CD4-positive, CD25-positive, alpha-beta regulatory T cell (primary cell): ENCODE measurements around the gene ASXL3. TPM values are rescaled to one million over a fixed set of nuclear protein-coding genes. Genes with fewer than 3 reads are reported as not detected.

Experiments used
- ATAC-seq, 2 donors: fragments of 150-1000 bp; cut with Tn5 transposase; one replicate each; pipeline ENCODE4 v1.10.0; 2021; ENCODE audit warnings: low read depth in 2 of 2, moderate number of reproducible peaks in 2 of 2, moderate library complexity in 1 of 2
- DNase-seq, 3 donors: peaks; one replicate each; pipeline versions ENCODE4 v3.0.0 to v3.0.0-alpha.2; 2012 to 2022; ENCODE audit warnings: mixed read lengths in 1 of 3
- H3K27ac ChIP-seq: one replicate; pipeline ENCODE4 v1.7.0; 2013; ENCODE audit warnings: mild to moderate bottlenecking, low read length; ENCODE audit not compliant: insufficient read depth, poor library complexity, severe bottlenecking
- H3K27me3 ChIP-seq: one replicate; pipeline ENCODE4 v1.7.0; 2013; ENCODE audit warnings: low read length; ENCODE audit not compliant: control insufficient read depth, insufficient read depth
- H3K36me3 ChIP-seq: one replicate; pipeline ENCODE4 v1.7.0; 2013; ENCODE audit warnings: mild to moderate bottlenecking, low read length, moderate library complexity; ENCODE audit not compliant: control insufficient read depth, insufficient read depth
- H3K4me1 ChIP-seq: 2 replicates; pipeline ENCODE4 v1.7.0; 2013; ENCODE audit warnings: mild to moderate bottlenecking, low read length; ENCODE audit not compliant: insufficient read depth, control insufficient read depth, poor library complexity, severe bottlenecking
- H3K4me3 ChIP-seq: one replicate; pipeline ENCODE4 v1.7.0; 2013; ENCODE audit warnings: low read depth, mild to moderate bottlenecking, low read length, moderate library complexity
- H3K9me3 ChIP-seq, 2 experiments: 1 replicate in 1 of 2; 2 replicates in 1 of 2; pipeline ENCODE4 v1.7.0; 2013; ENCODE audit warnings: low read length in 2 of 2, mild to moderate bottlenecking in 1 of 2, moderate library complexity in 1 of 2; ENCODE audit not compliant: control insufficient read depth in 2 of 2
- H3K27ac Mint-ChIP-seq, 3 donors: one replicate each; pipeline ENCODE4 v1.8.0; 2020 to 2022; ENCODE audit warnings: mild to moderate bottlenecking in 3 of 3, mixed read lengths in 3 of 3, moderate library complexity in 2 of 3
- H3K27me3 Mint-ChIP-seq: one replicate; pipeline ENCODE4 v1.8.0; 2022; ENCODE audit warnings: mild to moderate bottlenecking, mixed read lengths
- H3K36me3 Mint-ChIP-seq: one replicate; pipeline ENCODE4 v1.8.0; 2020; ENCODE audit warnings: mixed read lengths
- H3K4me1 Mint-ChIP-seq, 4 donors: one replicate each; pipeline ENCODE4 v1.8.0; 2020 to 2022; ENCODE audit warnings: mixed read lengths in 4 of 4, mild to moderate bottlenecking in 1 of 4
- H3K4me3 Mint-ChIP-seq, 4 donors: one replicate each; pipeline ENCODE4 v1.8.0; 2020 to 2022; ENCODE audit warnings: mild to moderate bottlenecking in 4 of 4, mixed read lengths in 4 of 4, moderate library complexity in 3 of 4
- H3K9me3 Mint-ChIP-seq, 7 donors: one replicate each; pipeline ENCODE4 v1.8.0; 2020 to 2022; ENCODE audit warnings: mixed read lengths in 7 of 7, mild to moderate bottlenecking in 3 of 7, moderate library complexity in 2 of 7
- polyA plus RNA-seq, 4 donors: library from polyadenylated mRNA; unstranded; fragments of 300-500 nt; fragmentation: Illumina TruSeq; gene quantifications; one replicate each; pipeline ENCODE4 v1.2.3, GENCODE V29; 2021
- total RNA-seq: library from RNA; stranded (reverse); gene quantifications from one replicate; pipeline ENCODE4 v1.2.3, GENCODE V29; 2022

The ASXL3 gene
- total and polyA plus RNA-seq, 5 donors from 2014 or later: not detected

DNA sequence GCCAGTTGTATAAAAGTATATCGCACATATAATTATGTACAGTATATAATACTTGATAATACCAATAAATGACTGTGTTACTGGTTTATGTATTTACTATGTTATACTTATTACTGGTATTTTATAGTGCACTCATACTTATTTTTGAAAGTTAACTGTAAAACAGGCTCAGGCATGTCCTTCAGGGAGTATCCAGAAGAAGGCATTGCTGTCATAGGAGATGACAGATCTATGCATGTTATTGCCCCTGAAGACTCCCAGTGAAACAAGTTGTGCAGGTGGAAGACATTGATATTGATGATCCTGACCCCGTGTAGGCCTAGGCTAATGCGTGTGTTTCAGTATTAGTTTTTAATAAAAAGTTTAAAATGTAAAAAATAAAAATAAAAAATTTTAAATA is 20.3 kb upstream of the ASXL3 start:
- no peak for DNase-seq
- Mint-ChIP-seq H3K27me3 (no peaks in the 10 kb centered on the region), H3K4me1 (peaks cover 0 to 4% (median 0%) of the 10 kb centered on the region in 4 donors), H3K9me3 (peaks cover 0 to 16% (median 5%) of the 10 kb centered on the region in 7 donors), H3K36me3 (no peaks in the 10 kb centered on the region), H3K4me3 (no peak overlapping the region), H3K27ac (no peak overlapping the region)
- Histone ChIP-seq H3K36me3 (no peaks in the 10 kb centered on the region), H3K4me1 (no peaks in the 10 kb centered on the region), H3K9me3 (peaks cover 0 to under 1% of the 10 kb centered on the region in 2 experiments), H3K27ac (no peak overlapping the region), H3K27me3 (no peaks in the 10 kb centered on the region), H3K4me3 (no peak overlapping the region)
- no peak for ATAC-seq

DNA sequence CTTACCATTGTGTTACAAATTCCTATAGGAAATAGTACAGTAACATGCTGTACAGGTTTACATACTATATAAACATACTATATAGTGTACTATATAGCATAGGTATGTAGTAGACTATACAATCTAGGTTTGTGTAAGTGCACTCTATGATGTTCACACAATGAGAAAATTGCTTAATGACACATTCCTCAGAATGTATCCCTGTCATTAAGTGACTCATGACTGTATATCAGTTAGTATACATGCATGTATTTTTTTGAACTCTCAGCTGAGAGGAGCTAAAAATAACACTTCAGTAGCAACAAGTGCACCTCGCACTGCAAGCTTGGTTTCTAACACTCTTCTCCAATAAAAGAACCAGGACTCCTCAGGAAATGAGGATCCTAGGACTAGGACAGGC is 19.5 kb upstream of the ASXL3 start:
- Mint-ChIP-seq H3K4me1 (peaks cover 0 to 4% (median 0%) of the 10 kb centered on the region in 4 donors), H3K27me3 (no peaks in the 10 kb centered on the region), H3K27ac (no peak overlapping the region), H3K36me3 (no peaks in the 10 kb centered on the region), H3K9me3 (peaks cover 0 to 15% (median 5%) of the 10 kb centered on the region in 7 donors), H3K4me3 (no peak overlapping the region)
- no peak for ATAC-seq
- DNase-seq: no peak
- no peak overlapping the region for H3K4me3 ChIP-seq
- no peaks in the 10 kb centered on the region for H3K4me1 ChIP-seq
- H3K9me3 ChIP-seq: peaks cover 0 to 3% of the 10 kb centered on the region in 2 experiments
- no peaks in the 10 kb centered on the region for H3K36me3 ChIP-seq
- no peak overlapping the region for H3K27ac ChIP-seq
- H3K27me3 ChIP-seq: no peaks in the 10 kb centered on the region

DNA sequence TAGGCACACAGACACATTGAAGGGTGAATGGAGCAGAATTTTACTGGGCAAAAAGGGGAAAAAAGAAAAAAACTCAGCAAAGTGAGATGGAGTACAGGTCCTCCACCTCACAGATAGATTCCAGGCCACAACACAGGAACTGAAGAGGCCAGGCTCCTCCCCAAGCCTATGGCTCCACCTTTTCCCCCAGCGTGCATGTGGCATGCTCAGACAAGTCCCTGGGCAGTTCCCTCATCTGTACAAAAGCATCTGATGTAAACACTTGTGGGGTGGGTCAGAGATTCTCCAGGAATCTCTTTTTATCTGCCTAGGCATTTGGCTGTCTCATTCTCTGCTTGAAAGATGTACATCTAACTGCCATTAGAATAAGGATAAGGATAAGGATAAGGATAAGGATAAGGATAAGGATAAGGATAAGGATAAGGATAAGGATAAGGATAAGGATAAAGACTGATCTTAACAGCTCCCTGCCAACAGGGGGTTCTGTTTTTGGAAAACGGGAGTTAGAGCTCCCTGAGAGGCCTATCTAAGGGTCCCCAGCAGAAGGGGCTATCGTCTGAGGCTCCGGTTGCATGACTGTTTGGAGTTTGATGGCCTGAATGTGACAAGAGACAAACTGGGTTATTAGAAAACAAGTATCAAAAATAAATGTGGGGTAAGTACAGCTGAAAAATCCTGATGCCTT is 17.2 kb upstream of the ASXL3 start:
- no peak for DNase-seq

DNA sequence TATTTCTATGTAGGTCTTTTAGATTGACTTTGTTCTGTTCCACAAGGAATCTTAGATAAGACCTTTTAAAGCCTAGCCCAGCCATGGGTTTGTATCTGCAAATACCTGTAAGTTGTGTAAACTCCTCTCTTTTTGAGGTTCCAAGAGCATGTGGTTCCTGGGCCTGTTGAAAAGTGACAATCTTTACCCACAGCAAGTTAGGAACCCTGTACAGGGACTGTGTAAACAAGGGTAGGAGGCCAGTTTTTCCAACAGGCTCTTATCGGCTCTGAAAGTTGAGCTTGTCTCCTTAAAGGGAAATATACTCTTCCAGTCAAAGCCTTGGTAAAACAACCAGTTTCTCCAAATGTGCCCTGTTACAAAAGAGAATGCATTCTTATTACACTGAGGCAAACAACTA is 15.3 kb upstream of the ASXL3 start:
- H3K4me3 Mint-ChIP-seq: no peak overlapping the region
- Histone ChIP-seq H3K27ac (no peak overlapping the region), H3K27me3 (no peaks in the 10 kb centered on the region), H3K4me1 (no peaks in the 10 kb centered on the region), H3K9me3 (peaks cover 0 to 3% of the 10 kb centered on the region in 2 experiments), H3K36me3 (no peaks in the 10 kb centered on the region), H3K4me3 (no peak overlapping the region)
- H3K9me3 Mint-ChIP-seq: peaks cover 0 to 35% (median 10%) of the 10 kb centered on the region in 7 donors
- no peaks in the 10 kb centered on the region for H3K4me1 Mint-ChIP-seq
- H3K36me3 Mint-ChIP-seq: no peaks in the 10 kb centered on the region
- ATAC-seq (no peak), DNase-seq (no peak)
- no peak overlapping the region for H3K27ac Mint-ChIP-seq
- no peaks in the 10 kb centered on the region for H3K27me3 Mint-ChIP-seq

More for the DNA sequence above, 17.2 kb upstream of the ASXL3 start:
- Histone ChIP-seq H3K4me1 (no peaks in the 10 kb centered on the region), H3K36me3 (no peaks in the 10 kb centered on the region), H3K27ac (no peak overlapping the region), H3K9me3 (peaks cover 0 to 3% of the 10 kb centered on the region in 2 experiments), H3K27me3 (no peaks in the 10 kb centered on the region), H3K4me3 (no peak overlapping the region)
- Mint-ChIP-seq H3K4me1 (peaks cover 0 to 4% (median 0%) of the 10 kb centered on the region in 4 donors), H3K9me3 (peaks cover 0 to 27% (median 7%) of the 10 kb centered on the region in 7 donors), H3K4me3 (no peak overlapping the region), H3K36me3 (no peaks in the 10 kb centered on the region), H3K27ac (no peak overlapping the region), H3K27me3 (no peaks in the 10 kb centered on the region)
- ATAC-seq: no peak

DNA sequence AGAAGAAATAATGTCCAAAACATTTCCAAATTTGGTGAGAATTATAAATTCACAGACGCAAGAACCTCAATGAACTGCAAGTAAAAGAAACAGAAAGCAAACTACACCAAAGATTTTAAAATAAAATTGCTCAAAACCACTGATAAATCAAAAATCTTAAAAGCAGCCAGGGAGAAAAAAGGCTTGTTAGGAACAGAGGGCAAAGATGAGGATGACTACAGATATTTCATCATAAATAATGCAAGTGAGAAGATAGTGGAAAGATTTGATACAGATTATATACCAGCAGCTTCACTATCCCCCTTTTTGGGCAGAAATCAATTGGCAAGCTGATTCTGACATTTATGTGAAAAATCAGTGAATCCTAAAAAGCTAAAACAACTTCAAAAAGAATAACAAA is 10.3 kb upstream of the ASXL3 start:
- Histone ChIP-seq H3K4me1 (no peaks in the 10 kb centered on the region), H3K4me3 (no peak overlapping the region), H3K36me3 (no peaks in the 10 kb centered on the region), H3K27me3 (no peaks in the 10 kb centered on the region), H3K9me3 (peaks cover 0 to 2% of the 10 kb centered on the region in 2 experiments), H3K27ac (no peak overlapping the region)
- Mint-ChIP-seq H3K9me3 (peaks cover 0 to 31% (median 8%) of the 10 kb centered on the region in 7 donors), H3K4me3 (no peak overlapping the region), H3K27ac (no peak overlapping the region), H3K36me3 (no peaks in the 10 kb centered on the region), H3K4me1 (no peaks in the 10 kb centered on the region), H3K27me3 (no peaks in the 10 kb centered on the region)
- DNase-seq: no peak
- no peak for ATAC-seq

DNA sequence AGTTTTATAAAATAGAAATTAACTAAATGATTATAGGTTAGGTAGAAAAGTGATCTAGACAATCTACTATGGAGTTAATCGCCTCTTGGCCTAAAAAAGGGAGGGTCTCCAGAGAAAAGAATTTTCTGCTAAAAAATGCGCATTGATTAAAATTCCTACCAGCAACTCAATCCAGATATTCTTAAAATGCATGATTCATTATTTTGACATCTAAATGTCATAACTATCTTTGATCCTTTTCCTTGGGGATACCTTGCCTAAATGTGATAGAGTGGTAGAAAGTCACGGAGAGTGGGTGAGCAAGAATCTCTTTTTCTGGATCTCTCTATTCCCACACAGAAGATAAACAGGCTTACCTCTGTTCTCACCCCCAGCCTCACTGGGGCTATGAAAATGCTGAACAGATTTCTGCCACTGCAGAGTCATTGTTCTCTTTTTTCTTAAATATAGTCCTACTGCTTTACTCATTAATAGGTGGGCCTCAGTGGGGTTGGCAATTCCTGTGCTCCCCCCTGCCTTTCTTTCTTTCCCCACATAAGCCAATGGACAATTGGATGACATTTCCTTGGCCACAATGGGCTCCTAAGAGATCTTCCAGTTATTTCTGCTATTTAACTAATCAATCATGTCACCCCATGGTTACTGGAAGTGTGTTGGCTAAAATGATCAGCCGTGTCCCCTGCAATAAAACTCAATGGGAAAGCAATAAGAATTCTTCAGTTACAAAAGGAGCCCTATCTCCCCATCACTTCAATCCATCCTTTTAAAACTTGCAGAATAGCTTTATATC is 5.8 kb upstream of the ASXL3 start:
- no peak overlapping the region for H3K27ac ChIP-seq
- no peaks in the 10 kb centered on the region for H3K4me1 ChIP-seq
- no peak overlapping the region for H3K4me3 ChIP-seq
- Mint-ChIP-seq H3K4me3 (no peak overlapping the region), H3K36me3 (no peaks in the 10 kb centered on the region), H3K27me3 (no peaks in the 10 kb centered on the region), H3K4me1 (no peaks in the 10 kb centered on the region), H3K27ac (no peak overlapping the region), H3K9me3 (peaks cover 0 to 14% (median 3%) of the 10 kb centered on the region in 7 donors)
- ATAC-seq (no peak), DNase-seq (no peak)
- no peaks in the 10 kb centered on the region for H3K9me3 ChIP-seq
- no peaks in the 10 kb centered on the region for H3K27me3 ChIP-seq
- H3K36me3 ChIP-seq: no peaks in the 10 kb centered on the region

DNA sequence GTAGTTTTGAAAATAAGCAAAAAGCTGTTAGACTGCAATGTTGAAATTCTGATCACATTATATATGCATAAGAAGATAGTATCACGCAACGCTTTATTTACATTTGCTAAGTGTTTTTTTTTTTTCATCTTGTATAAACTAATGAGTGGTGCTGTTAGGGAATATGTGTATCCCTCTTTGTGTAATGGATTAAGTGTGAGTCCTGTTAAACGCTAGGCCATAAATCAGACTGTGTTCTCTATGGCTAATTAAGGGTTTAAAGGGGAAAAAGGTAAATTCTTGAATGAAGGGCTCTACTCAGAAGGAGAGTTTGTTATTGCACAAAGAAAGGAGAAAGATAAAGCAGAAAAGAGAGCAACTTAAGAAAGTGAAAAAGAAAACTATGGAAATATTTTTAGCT is 4.8 kb upstream of the ASXL3 start:
- DNase-seq (no peak), ATAC-seq (no peak)
- peaks cover 0 to 3% (median 1%) of the 10 kb centered on the region in 4 donors for H3K4me1 Mint-ChIP-seq
- H3K27me3 Mint-ChIP-seq: peaks cover 7% of the 10 kb centered on the region
- H3K4me1 ChIP-seq: no peaks in the 10 kb centered on the region
- H3K27ac Mint-ChIP-seq: no peak overlapping the region
- H3K4me3 ChIP-seq: no peak overlapping the region
- H3K27ac ChIP-seq: no peak overlapping the region
- no peaks in the 10 kb centered on the region for H3K36me3 ChIP-seq
- no peaks in the 10 kb centered on the region for H3K27me3 ChIP-seq
- H3K36me3 Mint-ChIP-seq: peaks cover 3% of the 10 kb centered on the region
- H3K9me3 Mint-ChIP-seq: peaks cover 0 to 9% (median 2%) of the 10 kb centered on the region in 7 donors
- no peak overlapping the region for H3K4me3 Mint-ChIP-seq
- H3K9me3 ChIP-seq: no peaks in the 10 kb centered on the region
